ENCODE results near the gene GLRA3. TPM values are rescaled to one million over a fixed set of nuclear protein-coding genes. Genes with fewer than 3 reads are reported as not detected.

The GLRA3 gene
- total and polyA plus RNA-seq, 2 donors (not counting 1 experiment from before 2014, with no cell fraction given), result not detected

DNA sequence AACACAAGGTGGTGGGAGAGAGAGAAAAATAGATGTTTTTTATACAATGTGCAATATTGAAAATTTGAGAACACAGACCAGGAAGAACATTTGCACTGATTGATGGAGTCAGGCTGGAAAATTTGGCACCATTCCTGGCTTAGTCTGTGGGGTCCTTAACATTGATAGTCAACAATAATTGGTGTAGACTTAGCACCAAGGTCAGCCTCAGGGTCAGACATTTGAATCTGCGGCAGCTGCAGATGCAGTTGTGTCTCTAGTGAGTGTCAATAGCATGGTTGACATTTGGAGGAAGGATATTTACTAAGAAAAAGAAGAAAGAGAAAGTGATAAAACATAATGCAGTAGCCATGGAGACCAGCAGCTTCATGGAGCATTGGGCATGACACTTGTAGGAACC, 31.5 kb upstream of the GLRA3 start:
- no peaks in the 10 kb centered on the region for H3K9me3 ChIP-seq (ENCODE audit: control insufficient read depth, insufficient read depth, low read depth, low read length)
- DNase-seq (ENCODE audit: low read depth in 2 of 2), result no peak
- H3K36me3 ChIP-seq (ENCODE audit: control insufficient read depth, insufficient read depth, low read length), result no peaks in the 10 kb centered on the region
- H3K79me2 ChIP-seq (ENCODE audit: control insufficient read depth, insufficient read depth, low read length), result no peaks in the 10 kb centered on the region
- H2AFZ ChIP-seq (ENCODE audit: low read length), result no peak overlapping the region
- no peak overlapping the region for H3K9ac ChIP-seq (ENCODE audit: insufficient read depth, low read length)
- no peak overlapping the region for H3K4me2 ChIP-seq (ENCODE audit: extremely low read depth, insufficient read depth, low read length)
- no peaks in the 10 kb centered on the region for H4K20me1 ChIP-seq (ENCODE audit: control insufficient read depth, extremely low read depth, insufficient read depth, low read length)
- H3K4me1 ChIP-seq (ENCODE audit: control insufficient read depth, extremely low read depth, insufficient read depth, low read length), result no peaks in the 10 kb centered on the region
- TF ChIP-seq, protein P1, sequence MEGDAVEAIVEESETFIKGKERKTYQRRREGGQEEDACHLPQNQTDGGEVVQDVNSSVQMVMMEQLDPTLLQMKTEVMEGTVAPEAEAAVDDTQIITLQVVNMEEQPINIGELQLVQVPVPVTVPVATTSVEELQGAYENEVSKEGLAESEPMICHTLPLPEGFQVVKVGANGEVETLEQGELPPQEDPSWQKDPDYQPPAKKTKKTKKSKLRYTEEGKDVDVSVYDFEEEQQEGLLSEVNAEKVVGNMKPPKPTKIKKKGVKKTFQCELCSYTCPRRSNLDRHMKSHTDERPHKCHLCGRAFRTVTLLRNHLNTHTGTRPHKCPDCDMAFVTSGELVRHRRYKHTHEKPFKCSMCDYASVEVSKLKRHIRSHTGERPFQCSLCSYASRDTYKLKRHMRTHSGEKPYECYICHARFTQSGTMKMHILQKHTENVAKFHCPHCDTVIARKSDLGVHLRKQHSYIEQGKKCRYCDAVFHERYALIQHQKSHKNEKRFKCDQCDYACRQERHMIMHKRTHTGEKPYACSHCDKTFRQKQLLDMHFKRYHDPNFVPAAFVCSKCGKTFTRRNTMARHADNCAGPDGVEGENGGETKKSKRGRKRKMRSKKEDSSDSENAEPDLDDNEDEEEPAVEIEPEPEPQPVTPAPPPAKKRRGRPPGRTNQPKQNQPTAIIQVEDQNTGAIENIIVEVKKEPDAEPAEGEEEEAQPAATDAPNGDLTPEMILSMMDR (conservative IDR thresholded peaks at IDR 0.05 in 1 of 2, IDR thresholded peaks at IDR 0.05 in 1 of 2; ENCODE audit: low read depth in 1 of 2, low read length in 2 of 2), result no peak
- no peak for TF ChIP-seq EZH2 (IDR thresholded peaks at IDR 0.05; ENCODE audit: low read length, missing control alignments)
- H3K4me3 ChIP-seq (replicated peaks in 1 of 4; ENCODE audit: control extremely low read depth in 1 of 4, insufficient read depth in 1 of 4, low read depth in 3 of 4, low read length in 4 of 4), result no peak overlapping the region
- H3K27ac ChIP-seq (ENCODE audit: insufficient read depth, low read length), result no peak overlapping the region
- no peaks in the 10 kb centered on the region for H3K27me3 ChIP-seq (ENCODE audit: control insufficient read depth, insufficient read depth, low read length)

DNA sequence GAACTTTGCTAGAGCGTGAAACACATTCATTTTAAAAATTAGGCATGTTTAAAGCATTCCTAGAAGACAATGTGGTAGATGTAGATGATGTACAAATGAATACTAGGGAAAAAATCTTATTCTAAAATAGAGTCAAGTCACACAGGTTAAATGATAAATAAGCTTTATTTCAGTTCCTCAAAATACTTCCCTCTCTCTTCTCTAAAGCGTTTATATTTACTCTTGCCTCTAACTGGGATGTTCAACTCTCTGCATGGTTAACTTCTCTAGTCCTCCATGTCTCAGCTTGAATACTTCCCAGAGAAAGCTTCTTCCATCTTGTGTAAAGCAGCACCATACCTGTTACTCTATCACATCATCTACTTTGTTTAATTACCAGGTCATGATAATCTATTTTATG, 30.9 kb upstream of the GLRA3 start:
- TF ChIP-seq EZH2 (IDR thresholded peaks at IDR 0.05; ENCODE audit: low read length, missing control alignments), result no peak
- TF ChIP-seq, protein P1 (conservative IDR thresholded peaks at IDR 0.05 in 1 of 2, IDR thresholded peaks at IDR 0.05 in 1 of 2; ENCODE audit: low read depth in 1 of 2, low read length in 2 of 2), result no peak
- Histone ChIP-seq H3K4me2 (ENCODE audit: extremely low read depth, insufficient read depth, low read length) (no peak overlapping the region), H3K79me2 (ENCODE audit: control insufficient read depth, insufficient read depth, low read length) (no peaks in the 10 kb centered on the region), H3K4me3 (replicated peaks in 1 of 4; ENCODE audit: control extremely low read depth in 1 of 4, insufficient read depth in 1 of 4, low read depth in 3 of 4, low read length in 4 of 4) (no peak overlapping the region), H3K36me3 (ENCODE audit: control insufficient read depth, insufficient read depth, low read length) (no peaks in the 10 kb centered on the region), H3K9ac (ENCODE audit: insufficient read depth, low read length) (no peak overlapping the region), H3K4me1 (ENCODE audit: control insufficient read depth, extremely low read depth, insufficient read depth, low read length) (no peaks in the 10 kb centered on the region), H3K9me3 (ENCODE audit: control insufficient read depth, insufficient read depth, low read depth, low read length) (no peaks in the 10 kb centered on the region), H3K27me3 (ENCODE audit: control insufficient read depth, insufficient read depth, low read length) (no peaks in the 10 kb centered on the region), H4K20me1 (ENCODE audit: control insufficient read depth, extremely low read depth, insufficient read depth, low read length) (no peaks in the 10 kb centered on the region), H3K27ac (ENCODE audit: insufficient read depth, low read length) (no peak overlapping the region), H2AFZ (ENCODE audit: low read length) (no peak overlapping the region)
- no peak for DNase-seq (ENCODE audit: low read depth in 2 of 2)

DNA sequence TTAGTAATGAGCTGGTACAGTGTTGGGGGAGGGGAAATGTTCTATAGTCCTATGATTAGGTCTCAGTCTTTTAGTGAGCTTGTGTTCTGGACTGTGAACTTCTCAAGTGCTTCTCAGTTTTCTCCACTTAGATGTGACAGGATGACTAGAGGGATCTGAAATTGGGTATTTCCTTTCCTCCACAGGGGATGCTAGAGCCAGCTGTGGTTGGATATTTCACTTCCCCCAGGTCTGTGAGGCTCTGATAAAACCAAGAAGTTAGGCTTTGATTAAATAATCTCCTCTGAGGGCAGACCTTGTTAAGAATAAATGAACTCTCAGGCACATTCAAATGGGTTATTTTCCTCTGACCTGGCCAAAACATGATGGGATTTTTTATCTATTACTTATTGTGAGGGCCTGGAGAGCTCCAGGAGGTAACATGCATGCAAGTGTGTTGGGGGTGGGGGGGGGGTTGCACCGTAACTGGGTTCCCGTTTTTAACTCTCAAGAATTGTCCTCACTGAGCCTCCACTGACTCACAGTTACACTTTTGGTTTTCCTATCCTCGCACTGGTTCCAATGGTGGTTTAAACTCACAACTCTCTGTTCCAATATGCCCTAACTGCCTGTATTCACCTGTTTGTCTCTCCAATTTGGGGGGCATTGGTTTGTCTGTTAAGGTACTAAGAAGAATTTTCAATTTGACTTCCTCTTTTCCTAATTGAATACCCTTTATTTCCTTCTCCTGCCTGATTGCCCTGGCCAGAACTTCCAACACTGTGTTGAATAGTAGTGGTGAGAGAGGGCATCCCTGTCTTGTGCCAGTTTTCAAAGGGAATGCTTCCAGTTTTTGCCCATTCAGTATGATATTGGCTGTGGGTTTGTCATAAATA, 28.1 kb upstream of the GLRA3 start:
- Histone ChIP-seq H4K20me1 (ENCODE audit: control insufficient read depth, extremely low read depth, insufficient read depth, low read length) (no peaks in the 10 kb centered on the region), H3K4me1 (ENCODE audit: control insufficient read depth, extremely low read depth, insufficient read depth, low read length) (no peaks in the 10 kb centered on the region), H3K36me3 (ENCODE audit: control insufficient read depth, insufficient read depth, low read length) (no peaks in the 10 kb centered on the region), H3K4me3 (replicated peaks in 1 of 4; ENCODE audit: control extremely low read depth in 1 of 4, insufficient read depth in 1 of 4, low read depth in 3 of 4, low read length in 4 of 4) (no peak overlapping the region), H3K79me2 (ENCODE audit: control insufficient read depth, insufficient read depth, low read length) (no peaks in the 10 kb centered on the region), H3K4me2 (ENCODE audit: extremely low read depth, insufficient read depth, low read length) (no peak overlapping the region), H2AFZ (ENCODE audit: low read length) (no peak overlapping the region), H3K9me3 (ENCODE audit: control insufficient read depth, insufficient read depth, low read depth, low read length) (no peaks in the 10 kb centered on the region), H3K27ac (ENCODE audit: insufficient read depth, low read length) (no peak overlapping the region), H3K9ac (ENCODE audit: insufficient read depth, low read length) (no peak overlapping the region), H3K27me3 (ENCODE audit: control insufficient read depth, insufficient read depth, low read length) (no peaks in the 10 kb centered on the region)
- TF ChIP-seq, protein P1 (conservative IDR thresholded peaks at IDR 0.05 in 1 of 2, IDR thresholded peaks at IDR 0.05 in 1 of 2; ENCODE audit: low read depth in 1 of 2, low read length in 2 of 2), result no peak
- DNase-seq (ENCODE audit: low read depth in 2 of 2), result no peak
